GM18517 (cell line): ENCODE data around the gene TDRKH.

Experiments used
- ATAC-seq: cut with Tn5 transposase; IDR thresholded peaks from one replicate; pipeline ENCODE4 v1.9.1; 2021; ENCODE audit warnings: mild to moderate bottlenecking, moderate library complexity; ENCODE audit not compliant: unreplicated experiment

Gene TDRKH

GRCh38 chr1:151790071-151790939, at the start of gene TDRKH:
TDRKH (minus strand) TSS chr1:151790500; CDS start chr1:151783022, 7,478 bp downstream.
- peak; percentile 97 for ATAC-seq

GRCh38 chr1:151839457-151840403, 49.4 kb upstream of the TDRKH start, which contains the start of gene C2CD4D:
C2CD4D (minus strand) TSS chr1:151839820; CDS start chr1:151838989, 831 bp downstream.
- ATAC-seq: no peak

- ATAC-seq: no peak
Measured at GRCh38 chr1:151839082-151839412, 48.7 kb upstream of the TDRKH start.

GRCh38 chr1:151838222-151839081, 48.2 kb upstream of the TDRKH start:
- ATAC-seq: no peak

GRCh38 chr1:151837884-151838221, 47.6 kb upstream of the TDRKH start:
- ATAC-seq: no peak

- no peak for ATAC-seq
Measured at GRCh38 chr1:151837197-151837596, 46.9 kb upstream of the TDRKH start.

- no peak for ATAC-seq
Measured at GRCh38 chr1:151835596-151835995, 45.3 kb upstream of the TDRKH start.

GRCh38 chr1:151834239-151834638, 43.9 kb upstream of the TDRKH start:
- ATAC-seq: no peak

GRCh38 chr1:151833172-151833900, 43.0 kb upstream of the TDRKH start:
- ATAC-seq: no peak

- ATAC-seq: no peak
Measured at GRCh38 chr1:151832318-151832980, 42.1 kb upstream of the TDRKH start.

- ATAC-seq: no peak
Measured at GRCh38 chr1:151831605-151832004, 41.3 kb upstream of the TDRKH start, which contains the start of gene RORC. RORC (minus strand) TSS chr1:151831802; CDS start chr1:151831764, 38 bp downstream.

- ATAC-seq: no peak
Measured at GRCh38 chr1:151831256-151831591, 40.9 kb upstream of the TDRKH start.

GRCh38 chr1:151830055-151830454, 39.8 kb upstream of the TDRKH start:
- no peak for ATAC-seq

- no peak for ATAC-seq
Measured at GRCh38 chr1:151829352-151830046, 39.2 kb upstream of the TDRKH start.

GRCh38 chr1:151828921-151829320, 38.6 kb upstream of the TDRKH start:
- no peak for ATAC-seq

GRCh38 chr1:151827853-151828252, 37.6 kb upstream of the TDRKH start:
- no peak for ATAC-seq

- no peak for ATAC-seq
Measured at GRCh38 chr1:151825751-151826660, 35.7 kb upstream of the TDRKH start.

- no peak for ATAC-seq
Measured at GRCh38 chr1:151825204-151825603, 34.9 kb upstream of the TDRKH start.
